HCT116 (cell line): Measurements from ENCODE around the gene SERPINF2. TPM values are rescaled to one million over a fixed set of nuclear protein-coding genes. Genes with fewer than 3 reads are reported as not detected.

Experiments used
- ATAC-seq: fragments of 200-7000 bp; cut with Tn5 transposase; 2 replicates; pipeline ENCODE4 v1.9.1; 2020; ENCODE audit warnings: mild to moderate bottlenecking, moderate library complexity
- BruUV-seq: library from RNA; stranded (reverse); fragments of 400-500 nt; replicated peaks from 2 replicates; lab custom pipeline; 2021; lab: Mats Ljungman, UMichigan
- CTCF ChIA-PET: fragments of 300-600 bp; sonication (Branson Sonifier 250); formaldehyde crosslinking; loops from one replicate; lab custom pipeline; 2021; ENCODE audit warnings: antibody characterized with exemption; lab: Charles Lee
- POLR2A ChIA-PET: fragments of 300-600, 350-600 bp; sonication (Branson Sonifier 250); formaldehyde crosslinking; loops from one replicate; lab custom pipeline; 2021; ENCODE audit warnings: antibody characterized with exemption; lab: Charles Lee
- RAD21 ChIA-PET, 2 experiments: fragments of 300-600 bp; sonication (Branson Sonifier 250); formaldehyde crosslinking; loops; one replicate each; lab custom pipeline; 2023; ENCODE audit warnings: low total read pairs in 2 of 2; ENCODE audit not compliant: uncharacterized antibody in 2 of 2, unreplicated experiment in 2 of 2, low non-redundant PET in 1 of 2; lab: Charles Lee
- DNase-seq: peaks from one replicate; pipeline ENCODE4 v3.0.0-alpha.2; 2010; ENCODE audit warnings: low read depth, low spot score
- H2AFZ ChIP-seq: fragments of 200-600 bp; shearing (Covaris generic), sonication (generic); 2 replicates; pipeline ENCODE4 v1.6.1; 2017; ENCODE audit warnings: low read depth, mixed run types, mixed read lengths, antibody characterized with exemption, low read length; ENCODE audit not compliant: poor library complexity, severe bottlenecking
- H3K27ac ChIP-seq: 2 replicates; pipeline ENCODE4 v1.5.1; 2012; ENCODE audit warnings: low read depth, low read length
- H3K27me3 ChIP-seq: fragments of 200-600 bp; sonication (generic); 2 replicates; pipeline ENCODE4 v1.6.1; 2016; ENCODE audit warnings: mixed run types, low read length, mixed read lengths; ENCODE audit not compliant: insufficient read depth
- H3K36me3 ChIP-seq, 2 experiments: fragments of 200-500 bp in 1 of 2; fragments of 200-600 bp in 1 of 2; sonication (Bioruptor generic) in 1 of 2; sonication (generic) in 1 of 2; 2 replicates each; pipeline versions ENCODE4 v1.5.1 to v1.6.1; 2014 to 2016; ENCODE audit warnings: low read length in 2 of 2, inconsistent platforms in 1 of 2, mixed read lengths in 1 of 2, mixed run types in 1 of 2; ENCODE audit not compliant: insufficient read depth in 2 of 2, control insufficient read depth in 1 of 2
- H3K4me1 ChIP-seq, 2 experiments: fragments of 200-600 bp in 1 of 2; sonication (generic) in 1 of 2; 2 replicates each; pipeline versions ENCODE4 v1.5.1 to v1.6.1; 2012 to 2017; ENCODE audit warnings: low read length in 2 of 2, inconsistent platforms in 1 of 2, mild to moderate bottlenecking in 1 of 2, mixed read lengths in 1 of 2, mixed run types in 1 of 2, moderate library complexity in 1 of 2; ENCODE audit not compliant: insufficient read depth in 2 of 2, control insufficient read depth in 1 of 2
- H3K4me2 ChIP-seq: fragments of 200-600 bp; sonication (generic); 2 replicates; pipeline ENCODE4 v1.6.1; 2017; ENCODE audit warnings: mixed run types, low read length, mixed read lengths
- H3K4me3 ChIP-seq, 2 experiments: fragments of 200-600 bp in 1 of 2; sonication (generic) in 1 of 2; replicated peaks in 1 of 2; 2 replicates each; pipeline ENCODE4 v1.5.1; 2011 to 2016; ENCODE audit warnings: low read length in 2 of 2, control low read depth in 1 of 2, low read depth in 1 of 2, mild to moderate bottlenecking in 1 of 2, mixed read lengths in 1 of 2, mixed run types in 1 of 2
- H3K79me2 ChIP-seq: fragments of 200-600 bp; sonication (generic); 2 replicates; pipeline ENCODE4 v1.6.1; 2017; ENCODE audit warnings: mild to moderate bottlenecking, mixed run types, low read length, moderate library complexity, mixed read lengths; ENCODE audit not compliant: insufficient read depth
- H3K9ac ChIP-seq: fragments of 200-600 bp; sonication (generic); 2 replicates; pipeline ENCODE4 v1.6.1; 2016; ENCODE audit warnings: low read length, mixed read lengths
- H3K9me2 ChIP-seq: fragments of 200-600 bp; sonication (generic), shearing (Covaris generic); 2 replicates; pipeline ENCODE4 v1.6.1; 2017; ENCODE audit warnings: mixed run types, mild to moderate bottlenecking, moderate library complexity; ENCODE audit not compliant: insufficient read depth
- H3K9me3 ChIP-seq, 2 experiments: fragments of 200-500 bp in 1 of 2; fragments of 200-600 bp in 1 of 2; sonication (Bioruptor generic) in 1 of 2; sonication (generic) in 1 of 2; 2 replicates each; pipeline ENCODE4 v1.6.1; 2014 to 2017; ENCODE audit warnings: low read length in 2 of 2, mixed read lengths in 2 of 2, inconsistent platforms in 1 of 2, low read depth in 1 of 2, mild to moderate bottlenecking in 1 of 2, mixed run types in 1 of 2, moderate library complexity in 1 of 2; ENCODE audit not compliant: control insufficient read depth in 1 of 2, insufficient read depth in 1 of 2
- H4K20me1 ChIP-seq: fragments of 200-600 bp; sonication (generic), shearing (Covaris generic); 2 replicates; pipeline ENCODE4 v1.6.1; 2017; ENCODE audit warnings: mixed run types, mild to moderate bottlenecking, moderate library complexity; ENCODE audit not compliant: insufficient read depth
- CBX3 ChIP-seq: IDR thresholded peaks from 2 replicates; pipeline ENCODE4 v1.6.1; 2012; ENCODE audit warnings: low read depth
- CEBPB ChIP-seq: IDR thresholded peaks from 2 replicates; pipeline ENCODE4 v1.6.1; 2012; ENCODE audit warnings: low read depth
- EGR1 ChIP-seq: IDR thresholded peaks from 2 replicates; pipeline ENCODE4 v1.6.1; 2012; ENCODE audit warnings: low read depth
- ELF1 ChIP-seq: IDR thresholded peaks from 2 replicates; pipeline ENCODE4 v1.6.1; 2012; ENCODE audit warnings: low read depth, borderline replicate concordance
- JUND ChIP-seq: IDR thresholded peaks from 2 replicates; pipeline ENCODE4 v1.6.1; 2012
- REST ChIP-seq: IDR thresholded peaks from 2 replicates; pipeline ENCODE4 v1.6.1; 2012; ENCODE audit warnings: low read depth
- SP1 ChIP-seq: IDR thresholded peaks from 2 replicates; pipeline ENCODE4 v1.6.1; 2012; ENCODE audit warnings: low read depth
- YY1 ChIP-seq: IDR thresholded peaks from 2 replicates; pipeline ENCODE4 v1.6.1; 2011; ENCODE audit warnings: low read length, low read depth, moderate library complexity, mild to moderate bottlenecking; ENCODE audit not compliant: insufficient replicate concordance; ENCODE audit errors: extremely low read depth
- ZFX ChIP-seq: fragments of 450-650 bp; IDR thresholded peaks from 2 replicates; pipeline ENCODE4 v1.6.1; 2017
- ZNF274 ChIP-seq: fragments of 200-500 bp; sonication (Bioruptor generic); IDR thresholded peaks from 2 replicates; pipeline ENCODE4 v1.6.1; 2014; ENCODE audit warnings: mild to moderate bottlenecking, low read depth, low read length, inconsistent platforms
- intact Hi-C: fragments of 100-400 bp; cut with micrococcal nuclease; formaldehyde crosslinking; loops from 2 replicates; pipeline ENCODE4 v1.10.0; 2022
- total RNA-seq: library from RNA; stranded (reverse); gene quantifications from one replicate; pipeline ENCODE4 v1.2.1, GENCODE V29; 2021; ENCODE audit not compliant: unreplicated experiment
- TF ChIP-seq, protein P1 (sequence below): IDR thresholded peaks from 2 replicates; pipeline ENCODE4 v1.6.1; 2011; ENCODE audit warnings: mild to moderate bottlenecking, low read length, moderate library complexity; ENCODE audit not compliant: insufficient replicate concordance; ENCODE audit errors: extremely low read depth

SERPINF2 gene
- total RNA-seq, 1 experiment from 2014 or later, result 2.5 TPM

GRCh38 chr17:1762233-1762900 is 19.7 kb downstream of the SERPINF2 start:
- no peak overlapping the region for H2AFZ ChIP-seq
- no peaks in the 10 kb centered on the region for H3K36me3 ChIP-seq
- intact Hi-C loops, result no loop called here
- no TSS peak for BruUV-seq
- no peaks in the 10 kb centered on the region for H3K9me3 ChIP-seq
- H3K79me2 ChIP-seq, result no peaks in the 10 kb centered on the region
- CTCF ChIA-PET, result interaction anchor here (0.9 kb wide), 1 partner anchor 41 kb away, joined by 3 read pairs; no protein-coding TSS in a partner anchor
- H4K20me1 ChIP-seq, result no peaks in the 10 kb centered on the region
- no peak overlapping the region for H3K4me2 ChIP-seq
- peak; percentile 38; the same call in 1 of the 2 replicates for ATAC-seq
- no peak overlapping the region for H3K4me3 ChIP-seq
- no peaks in the 10 kb centered on the region for H3K27me3 ChIP-seq
- no peak for DNase-seq
- H3K9ac ChIP-seq, result no peak overlapping the region
- no peaks in the 10 kb centered on the region for H3K9me2 ChIP-seq
- H3K27ac ChIP-seq, result no peak overlapping the region
- RAD21 ChIA-PET, result no interaction called here
- POLR2A ChIA-PET, result interaction anchor here (2.1 kb wide), 1 partner anchor 45 kb away, joined by 6 read pairs; no protein-coding TSS in a partner anchor
- peaks cover 2 to 16% of the 10 kb centered on the region in 2 experiments; a peak in 3 of 4 replicates for H3K4me1 ChIP-seq
- TF ChIP-seq REST (no peak), ZNF274 (no peak), CEBPB (no peak), CBX3 (no peak), ZFX (no peak), ELF1 (no peak), EGR1 (no peak), SP1 (no peak), YY1 (no peak), JUND (no peak)
- TF ChIP-seq, protein P1, sequence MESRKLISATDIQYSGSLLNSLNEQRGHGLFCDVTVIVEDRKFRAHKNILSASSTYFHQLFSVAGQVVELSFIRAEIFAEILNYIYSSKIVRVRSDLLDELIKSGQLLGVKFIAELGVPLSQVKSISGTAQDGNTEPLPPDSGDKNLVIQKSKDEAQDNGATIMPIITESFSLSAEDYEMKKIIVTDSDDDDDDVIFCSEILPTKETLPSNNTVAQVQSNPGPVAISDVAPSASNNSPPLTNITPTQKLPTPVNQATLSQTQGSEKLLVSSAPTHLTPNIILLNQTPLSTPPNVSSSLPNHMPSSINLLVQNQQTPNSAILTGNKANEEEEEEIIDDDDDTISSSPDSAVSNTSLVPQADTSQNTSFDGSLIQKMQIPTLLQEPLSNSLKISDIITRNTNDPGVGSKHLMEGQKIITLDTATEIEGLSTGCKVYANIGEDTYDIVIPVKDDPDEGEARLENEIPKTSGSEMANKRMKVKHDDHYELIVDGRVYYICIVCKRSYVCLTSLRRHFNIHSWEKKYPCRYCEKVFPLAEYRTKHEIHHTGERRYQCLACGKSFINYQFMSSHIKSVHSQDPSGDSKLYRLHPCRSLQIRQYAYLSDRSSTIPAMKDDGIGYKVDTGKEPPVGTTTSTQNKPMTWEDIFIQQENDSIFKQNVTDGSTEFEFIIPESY, result no peak
